Measurements from ENCODE around the gene ZAR1L.
"Not testable (repeated sequence)": the region's sequence is repeated elsewhere in the genome, so short reads cannot be mapped to it uniquely, and the experiment has no call there.

The ZAR1L gene, protein sequence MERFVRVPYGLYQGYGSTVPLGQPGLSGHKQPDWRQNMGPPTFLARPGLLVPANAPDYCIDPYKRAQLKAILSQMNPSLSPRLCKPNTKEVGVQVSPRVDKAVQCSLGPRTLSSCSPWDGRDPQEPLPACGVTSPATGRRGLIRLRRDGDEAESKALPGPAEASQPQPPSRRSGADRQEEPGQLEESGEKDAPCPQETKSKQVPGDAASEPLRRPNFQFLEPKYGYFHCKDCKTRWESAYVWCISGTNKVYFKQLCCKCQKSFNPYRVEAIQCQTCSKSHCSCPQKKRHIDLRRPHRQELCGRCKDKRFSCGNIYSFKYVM

DNA sequence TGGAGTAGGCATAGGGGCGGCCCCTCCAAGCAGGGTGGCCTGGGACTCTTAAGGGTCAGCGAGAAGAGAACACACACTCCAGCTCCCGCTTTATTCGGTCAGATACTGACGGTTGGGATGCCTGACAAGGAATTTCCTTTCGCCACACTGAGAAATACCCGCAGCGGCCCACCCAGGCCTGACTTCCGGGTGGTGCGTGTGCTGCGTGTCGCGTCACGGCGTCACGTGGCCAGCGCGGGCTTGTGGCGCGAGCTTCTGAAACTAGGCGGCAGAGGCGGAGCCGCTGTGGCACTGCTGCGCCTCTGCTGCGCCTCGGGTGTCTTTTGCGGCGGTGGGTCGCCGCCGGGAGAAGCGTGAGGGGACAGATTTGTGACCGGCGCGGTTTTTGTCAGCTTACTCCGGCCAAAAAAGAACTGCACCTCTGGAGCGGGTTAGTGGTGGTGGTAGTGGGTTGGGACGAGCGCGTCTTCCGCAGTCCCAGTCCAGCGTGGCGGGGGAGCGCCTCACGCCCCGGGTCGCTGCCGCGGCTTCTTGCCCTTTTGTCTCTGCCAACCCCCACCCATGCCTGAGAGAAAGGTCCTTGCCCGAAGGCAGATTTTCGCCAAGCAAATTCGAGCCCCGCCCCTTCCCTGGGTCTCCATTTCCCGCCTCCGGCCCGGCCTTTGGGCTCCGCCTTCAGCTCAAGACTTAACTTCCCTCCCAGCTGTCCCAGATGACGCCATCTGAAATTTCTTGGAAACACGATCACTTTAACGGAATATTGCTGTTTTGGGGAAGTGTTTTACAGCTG lies at the start of gene ZAR1L, which contains the start of gene BRCA2:
ZAR1L (minus strand) TSS at position 126 of the 790 bp plus-strand sequence. CDS start 3,438 bp downstream, outside the sequence.
BRCA2 (plus strand) TSS at position 271 of the 790 bp plus-strand sequence. CDS start 953 bp downstream, outside the sequence.
- peaks cover 3% of the 10 kb centered on the region; the same call in 1 of the 2 replicates for H3K4me1 ChIP-seq (ENCODE audit: control insufficient read depth, insufficient read depth, low read length)
- H3K27me3 ChIP-seq (ENCODE audit: control insufficient read depth, insufficient read depth, low read length), result no peaks in the 10 kb centered on the region
- peak within 1 kb of the TSS; percentile 74 for H3K4me3 ChIP-seq (ENCODE audit: low read depth, low read length)
- H3K36me3 ChIP-seq (ENCODE audit: control insufficient read depth, insufficient read depth, low read length), result peaks cover 14% of the 10 kb centered on the region
- peak within 1 kb of the TSS; percentile 91 for H3K27ac ChIP-seq (ENCODE audit: low read depth, low read length)
- H3K9ac ChIP-seq (ENCODE audit: low read length), result peak within 1 kb of the TSS; percentile 96
- H3K9me3 ChIP-seq (ENCODE audit: control insufficient read depth, insufficient read depth, low read depth, low read length), result no peaks in the 10 kb centered on the region

DNA sequence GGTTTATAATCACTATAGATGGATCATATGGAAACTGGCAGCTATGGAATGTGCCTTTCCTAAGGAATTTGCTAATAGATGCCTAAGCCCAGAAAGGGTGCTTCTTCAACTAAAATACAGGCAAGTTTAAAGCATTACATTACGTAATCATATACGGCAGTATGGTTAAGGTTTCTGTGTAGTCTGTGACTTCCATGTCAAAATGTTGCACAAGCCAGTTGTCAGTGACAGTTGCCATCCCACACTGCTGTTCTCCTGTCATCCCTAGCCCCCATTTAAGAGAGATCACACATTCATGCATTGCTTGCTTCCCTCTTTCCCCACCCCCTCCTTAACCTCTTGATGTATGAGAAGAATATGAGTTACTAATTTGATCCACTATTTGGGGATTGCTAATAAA lies 47.4 kb upstream of the ZAR1L start:
- Histone ChIP-seq H3K4me3 (ENCODE audit: low read depth, low read length) (no peak overlapping the region), H3K27ac (ENCODE audit: low read depth, low read length) (no peak overlapping the region), H3K27me3 (ENCODE audit: control insufficient read depth, insufficient read depth, low read length) (no peaks in the 10 kb centered on the region), H3K36me3 (ENCODE audit: control insufficient read depth, insufficient read depth, low read length) (peaks cover 25% of the 10 kb centered on the region), H3K9me3 (ENCODE audit: control insufficient read depth, insufficient read depth, low read depth, low read length) (no peaks in the 10 kb centered on the region), H3K4me1 (ENCODE audit: control insufficient read depth, insufficient read depth, low read length) (no peaks in the 10 kb centered on the region), H3K9ac (ENCODE audit: low read length) (no peak overlapping the region)

DNA sequence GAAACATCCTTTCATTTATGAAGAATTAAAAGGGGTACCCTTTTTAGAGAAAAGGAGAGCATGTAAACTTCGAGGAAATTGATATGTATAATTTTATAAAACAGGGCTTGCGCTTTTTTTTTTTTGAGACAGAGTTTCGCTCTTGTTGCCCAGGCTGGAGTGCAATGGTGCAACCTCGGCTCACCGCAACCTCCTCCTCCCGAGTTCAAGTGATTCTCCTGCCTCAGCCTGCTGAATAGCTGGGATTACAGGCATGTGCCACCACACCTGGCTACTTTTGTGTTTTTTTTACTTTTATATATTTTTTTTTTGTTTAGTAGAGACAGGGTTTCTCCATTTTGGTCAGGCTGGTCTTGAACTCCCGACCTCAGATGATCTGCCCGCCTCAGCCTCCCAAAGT lies 40.8 kb upstream of the ZAR1L start:
- not testable (repeated sequence) for H3K9me3 ChIP-seq (ENCODE audit: control insufficient read depth, insufficient read depth, low read depth, low read length); H3K27ac ChIP-seq (ENCODE audit: low read depth, low read length); H3K4me3 ChIP-seq (ENCODE audit: low read depth, low read length); H3K27me3 ChIP-seq (ENCODE audit: control insufficient read depth, insufficient read depth, low read length); H3K4me1 ChIP-seq (ENCODE audit: control insufficient read depth, insufficient read depth, low read length); H3K9ac ChIP-seq (ENCODE audit: low read length)
- peaks cover 33% of the 10 kb centered on the region for H3K36me3 ChIP-seq (ENCODE audit: control insufficient read depth, insufficient read depth, low read length)

DNA sequence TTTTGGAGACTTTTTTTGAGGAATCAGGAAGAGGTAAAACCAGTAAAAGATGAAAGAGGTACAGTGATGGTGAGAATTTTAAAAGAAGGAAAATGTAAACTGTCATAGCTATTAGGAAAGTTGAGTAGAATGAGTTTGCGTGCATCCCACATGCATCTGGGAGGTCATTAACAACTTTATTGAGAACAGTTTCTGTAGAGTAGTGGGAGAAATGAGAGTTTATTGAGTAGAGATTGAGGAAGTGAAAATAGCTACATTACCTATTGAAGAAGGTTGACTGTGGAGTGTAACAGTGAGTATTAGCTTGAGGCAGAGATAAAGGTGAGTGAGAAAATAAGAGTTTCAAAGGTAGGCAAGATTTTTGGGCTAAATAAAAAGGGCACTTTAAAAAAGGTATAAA lies 38.9 kb upstream of the ZAR1L start:
- Histone ChIP-seq H3K4me1 (ENCODE audit: control insufficient read depth, insufficient read depth, low read length) (peaks cover 6% of the 10 kb centered on the region; the same call in 1 of the 2 replicates), H3K9me3 (ENCODE audit: control insufficient read depth, insufficient read depth, low read depth, low read length) (no peaks in the 10 kb centered on the region), H3K27ac (ENCODE audit: low read depth, low read length) (no peak overlapping the region), H3K4me3 (ENCODE audit: low read depth, low read length) (no peak overlapping the region), H3K36me3 (ENCODE audit: control insufficient read depth, insufficient read depth, low read length) (peaks cover 34% of the 10 kb centered on the region), H3K27me3 (ENCODE audit: control insufficient read depth, insufficient read depth, low read length) (no peaks in the 10 kb centered on the region), H3K9ac (ENCODE audit: low read length) (no peak overlapping the region)

DNA sequence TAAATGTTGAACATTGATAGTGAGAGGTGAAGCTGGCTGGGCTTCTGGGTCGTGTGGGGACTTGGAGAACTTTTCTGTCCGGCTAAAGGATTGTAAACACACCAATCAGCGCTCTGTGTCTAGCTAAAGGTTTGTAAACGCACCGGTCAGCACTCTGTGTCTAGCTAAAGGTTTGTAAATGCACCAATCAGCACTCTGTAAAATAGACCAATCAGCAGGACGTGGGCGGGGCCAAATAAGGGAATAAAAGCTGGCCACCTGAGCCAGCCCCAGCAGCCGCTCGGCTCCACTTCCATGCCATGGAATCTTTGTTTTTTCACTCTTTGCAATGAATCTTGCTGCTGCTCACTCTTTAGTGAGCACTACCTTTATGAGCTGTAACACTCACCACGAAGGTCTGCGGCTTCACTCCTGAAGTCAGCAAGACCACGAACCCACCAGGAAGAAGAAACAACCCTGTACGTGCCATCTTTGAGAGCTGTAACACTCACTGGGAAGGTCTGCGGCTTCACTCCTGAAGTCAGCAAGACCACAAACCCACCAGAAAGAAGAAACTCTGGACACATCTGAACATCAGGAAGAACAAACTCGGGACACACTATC lies 35.8 kb upstream of the ZAR1L start:
- not testable (repeated sequence) for H3K9ac ChIP-seq (ENCODE audit: low read length); H3K4me3 ChIP-seq (ENCODE audit: low read depth, low read length); H3K27ac ChIP-seq (ENCODE audit: low read depth, low read length); H3K9me3 ChIP-seq (ENCODE audit: control insufficient read depth, insufficient read depth, low read depth, low read length); H3K4me1 ChIP-seq (ENCODE audit: control insufficient read depth, insufficient read depth, low read length); H3K27me3 ChIP-seq (ENCODE audit: control insufficient read depth, insufficient read depth, low read length)
- peaks cover 44% of the 10 kb centered on the region for H3K36me3 ChIP-seq (ENCODE audit: control insufficient read depth, insufficient read depth, low read length)

DNA sequence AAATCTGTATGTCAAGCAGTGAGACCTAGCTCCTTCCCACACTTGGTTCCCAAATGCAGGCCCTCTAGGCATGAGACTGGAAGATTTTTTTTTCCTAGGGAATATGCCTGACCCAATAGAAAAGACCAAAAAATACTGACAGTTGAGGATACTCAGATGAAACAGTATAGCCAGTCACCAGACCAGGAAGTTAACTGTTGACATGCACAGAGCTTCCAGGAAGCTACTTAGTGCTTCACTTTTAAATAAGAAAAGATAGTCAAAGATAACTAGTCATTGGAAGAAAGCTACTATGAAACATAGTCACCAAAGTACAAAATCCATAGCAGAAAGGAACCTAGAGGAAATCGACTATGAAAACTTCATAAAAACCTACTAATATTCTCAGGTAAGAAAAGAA lies 32.5 kb upstream of the ZAR1L start:
- no peak overlapping the region for H3K4me3 ChIP-seq (ENCODE audit: low read depth, low read length)
- peaks cover 26% of the 10 kb centered on the region for H3K36me3 ChIP-seq (ENCODE audit: control insufficient read depth, insufficient read depth, low read length)
- H3K9me3 ChIP-seq (ENCODE audit: control insufficient read depth, insufficient read depth, low read depth, low read length), result no peaks in the 10 kb centered on the region
- H3K27me3 ChIP-seq (ENCODE audit: control insufficient read depth, insufficient read depth, low read length), result no peaks in the 10 kb centered on the region
- no peak overlapping the region for H3K9ac ChIP-seq (ENCODE audit: low read length)
- no peaks in the 10 kb centered on the region for H3K4me1 ChIP-seq (ENCODE audit: control insufficient read depth, insufficient read depth, low read length)
- no peak overlapping the region for H3K27ac ChIP-seq (ENCODE audit: low read depth, low read length)

DNA sequence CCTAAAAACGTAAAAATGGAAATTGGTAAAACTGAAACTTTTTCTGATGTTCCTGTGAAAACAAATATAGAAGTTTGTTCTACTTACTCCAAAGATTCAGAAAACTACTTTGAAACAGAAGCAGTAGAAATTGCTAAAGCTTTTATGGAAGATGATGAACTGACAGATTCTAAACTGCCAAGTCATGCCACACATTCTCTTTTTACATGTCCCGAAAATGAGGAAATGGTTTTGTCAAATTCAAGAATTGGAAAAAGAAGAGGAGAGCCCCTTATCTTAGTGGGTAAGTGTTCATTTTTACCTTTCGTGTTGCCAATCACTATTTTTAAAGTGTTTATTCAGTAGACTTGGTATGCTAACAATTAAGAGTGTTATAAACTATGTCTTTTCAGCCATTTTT lies 25.8 kb upstream of the ZAR1L start:
- H3K27me3 ChIP-seq (ENCODE audit: control insufficient read depth, insufficient read depth, low read length), result no peaks in the 10 kb centered on the region
- H3K4me3 ChIP-seq (ENCODE audit: low read depth, low read length), result no peak overlapping the region
- peaks cover 9% of the 10 kb centered on the region; the same call in 1 of the 2 replicates for H3K9me3 ChIP-seq (ENCODE audit: control insufficient read depth, insufficient read depth, low read depth, low read length)
- H3K27ac ChIP-seq (ENCODE audit: low read depth, low read length), result no peak overlapping the region
- no peaks in the 10 kb centered on the region for H3K4me1 ChIP-seq (ENCODE audit: control insufficient read depth, insufficient read depth, low read length)
- H3K36me3 ChIP-seq (ENCODE audit: control insufficient read depth, insufficient read depth, low read length), result peaks cover 26% of the 10 kb centered on the region
- H3K9ac ChIP-seq (ENCODE audit: low read length), result no peak overlapping the region

DNA sequence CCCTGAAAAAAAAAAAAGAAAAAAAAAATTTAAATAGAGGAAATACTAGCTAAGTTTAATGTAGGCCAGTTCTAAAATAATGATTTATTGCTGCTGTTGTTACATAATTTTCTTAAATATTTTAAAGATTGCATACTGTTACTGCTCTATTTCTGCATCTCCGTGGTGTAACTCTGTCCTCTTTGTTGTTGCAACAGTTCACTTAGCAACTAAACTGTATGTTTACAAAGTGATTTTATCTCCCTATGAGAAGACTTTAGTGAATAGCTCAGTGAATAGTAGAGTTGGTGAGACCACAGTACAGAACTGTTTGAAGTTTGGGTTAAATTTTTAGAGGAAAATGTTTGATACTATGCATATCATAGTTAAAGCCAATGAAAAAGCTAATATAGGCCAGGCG lies 19.5 kb upstream of the ZAR1L start:
- H3K36me3 ChIP-seq (ENCODE audit: control insufficient read depth, insufficient read depth, low read length), result peaks cover 70% of the 10 kb centered on the region
- no peaks in the 10 kb centered on the region for H3K27me3 ChIP-seq (ENCODE audit: control insufficient read depth, insufficient read depth, low read length)
- no peaks in the 10 kb centered on the region for H3K4me1 ChIP-seq (ENCODE audit: control insufficient read depth, insufficient read depth, low read length)

DNA sequence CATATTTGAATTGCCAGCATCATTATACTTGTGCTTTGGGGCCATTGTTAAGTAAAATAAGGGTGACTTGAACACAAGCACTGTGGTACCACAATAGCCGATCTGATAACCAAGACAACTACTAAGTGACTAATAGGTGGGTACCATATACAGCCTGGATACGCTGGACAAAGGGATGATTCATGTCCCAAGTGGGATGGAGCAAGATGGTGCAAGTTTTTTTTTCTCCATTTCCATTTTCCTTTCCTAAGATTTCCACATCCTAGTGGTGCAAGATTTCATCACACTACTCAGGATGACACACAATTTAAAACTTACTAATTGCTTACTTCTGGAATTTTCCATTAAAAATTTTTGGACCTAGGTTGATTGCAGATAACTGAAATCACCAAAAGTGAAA lies 15.3 kb upstream of the ZAR1L start:
- Histone ChIP-seq H3K36me3 (ENCODE audit: control insufficient read depth, insufficient read depth, low read length) (peaks cover 65% of the 10 kb centered on the region), H3K4me3 (ENCODE audit: low read depth, low read length) (no peak overlapping the region), H3K4me1 (ENCODE audit: control insufficient read depth, insufficient read depth, low read length) (no peaks in the 10 kb centered on the region), H3K27me3 (ENCODE audit: control insufficient read depth, insufficient read depth, low read length) (no peaks in the 10 kb centered on the region), H3K9ac (ENCODE audit: low read length) (no peak overlapping the region), H3K27ac (ENCODE audit: low read depth, low read length) (no peak overlapping the region), H3K9me3 (ENCODE audit: control insufficient read depth, insufficient read depth, low read depth, low read length) (0 out of 2 replicates have a peak, but pooled peaks cover 3% of the 10 kb centered on the region)

More for the DNA sequence above, 19.5 kb upstream of the ZAR1L start:
- Histone ChIP-seq H3K9ac (ENCODE audit: low read length) (no peak overlapping the region), H3K27ac (ENCODE audit: low read depth, low read length) (no peak overlapping the region), H3K9me3 (ENCODE audit: control insufficient read depth, insufficient read depth, low read depth, low read length) (peaks cover 11% of the 10 kb centered on the region; the same call in 1 of the 2 replicates), H3K4me3 (ENCODE audit: low read depth, low read length) (no peak overlapping the region)

DNA sequence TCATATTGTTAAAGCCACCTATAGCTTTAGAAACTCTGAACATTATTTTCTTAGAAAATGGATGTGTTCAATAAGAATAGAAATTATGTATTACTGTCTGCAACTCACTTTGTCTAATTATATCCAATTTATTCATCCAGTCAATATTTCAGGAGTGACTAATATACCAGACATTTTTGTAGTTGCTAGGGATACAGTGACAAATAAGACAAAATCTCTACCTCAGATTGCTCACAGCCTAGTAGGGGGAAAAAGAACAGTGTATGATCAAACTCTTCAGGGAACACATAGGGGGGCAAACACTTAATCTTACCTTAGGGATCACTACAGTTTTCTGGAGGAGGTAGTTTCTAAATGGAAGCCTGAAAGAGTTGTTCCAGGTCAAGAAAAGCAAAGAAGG lies 8.7 kb upstream of the ZAR1L start:
- no peak overlapping the region for H3K4me3 ChIP-seq (ENCODE audit: low read depth, low read length)
- no peak overlapping the region for H3K9ac ChIP-seq (ENCODE audit: low read length)
- H3K36me3 ChIP-seq (ENCODE audit: control insufficient read depth, insufficient read depth, low read length), result peaks cover 62% of the 10 kb centered on the region
- H3K27ac ChIP-seq (ENCODE audit: low read depth, low read length), result no peak overlapping the region
- no peaks in the 10 kb centered on the region for H3K27me3 ChIP-seq (ENCODE audit: control insufficient read depth, insufficient read depth, low read length)
- H3K9me3 ChIP-seq (ENCODE audit: control insufficient read depth, insufficient read depth, low read depth, low read length), result no peaks in the 10 kb centered on the region
- H3K4me1 ChIP-seq (ENCODE audit: control insufficient read depth, insufficient read depth, low read length), result no peaks in the 10 kb centered on the region

DNA sequence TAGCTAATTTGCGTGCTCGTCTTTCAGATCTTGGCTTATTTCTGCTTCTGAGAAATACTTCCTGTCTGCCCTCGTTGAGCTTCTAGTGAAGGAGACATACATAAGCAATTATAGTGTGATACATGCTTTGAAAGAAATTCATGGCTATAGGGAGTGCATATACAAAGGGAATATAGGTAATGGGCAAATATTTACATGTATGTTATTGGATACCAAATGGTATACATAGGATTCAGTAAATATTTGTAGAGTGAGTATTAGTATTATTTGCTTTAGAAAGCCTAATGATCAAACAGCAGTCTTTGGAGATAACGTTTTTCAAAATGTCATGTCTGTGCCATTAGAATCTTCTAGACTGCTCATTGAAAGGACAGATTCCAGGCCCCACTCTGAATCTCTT lies 5.4 kb upstream of the ZAR1L start:
- no peaks in the 10 kb centered on the region for H3K9me3 ChIP-seq (ENCODE audit: control insufficient read depth, insufficient read depth, low read depth, low read length)
- H3K36me3 ChIP-seq (ENCODE audit: control insufficient read depth, insufficient read depth, low read length), result peaks cover 48% of the 10 kb centered on the region
- H3K9ac ChIP-seq (ENCODE audit: low read length), result no peak overlapping the region
- no peaks in the 10 kb centered on the region for H3K4me1 ChIP-seq (ENCODE audit: control insufficient read depth, insufficient read depth, low read length)
- H3K27ac ChIP-seq (ENCODE audit: low read depth, low read length), result no peak overlapping the region
- H3K4me3 ChIP-seq (ENCODE audit: low read depth, low read length), result no peak overlapping the region
- H3K27me3 ChIP-seq (ENCODE audit: control insufficient read depth, insufficient read depth, low read length), result no peaks in the 10 kb centered on the region

Data from HUES6 (cell line).